Ishikawa (cell line): ENCODE measurements around the gene RPP25.

ENCODE experiments used
- CEBPB ChIP-seq: IDR thresholded peaks from 2 replicates; pipeline ENCODE4 v1.6.1; 2012
- CREB1 ChIP-seq: IDR thresholded peaks from 2 replicates; pipeline ENCODE4 v1.6.1; 2012; ENCODE audit warnings: low read depth
- EGR1 ChIP-seq: IDR thresholded peaks from 2 replicates; pipeline ENCODE4 v1.6.1; 2012
- EP300 ChIP-seq: IDR thresholded peaks from 2 replicates; pipeline ENCODE4 v1.6.1; 2012; ENCODE audit warnings: borderline replicate concordance
- FOXM1 ChIP-seq: IDR thresholded peaks from 2 replicates; pipeline ENCODE4 v1.6.1; 2012; ENCODE audit warnings: low read depth, borderline replicate concordance
- NFIC ChIP-seq: IDR thresholded peaks from 2 replicates; pipeline ENCODE4 v1.6.1; 2012
- RAD21 ChIP-seq: IDR thresholded peaks from 2 replicates; pipeline ENCODE4 v1.6.1; 2012; ENCODE audit warnings: low read depth
- TAF1 ChIP-seq: IDR thresholded peaks from 2 replicates; pipeline ENCODE4 v1.6.1; 2012; ENCODE audit warnings: low read depth, mild to moderate bottlenecking
- TCF12 ChIP-seq: IDR thresholded peaks from 2 replicates; pipeline ENCODE4 v1.6.1; 2012; ENCODE audit warnings: low read depth
- TEAD4 ChIP-seq: IDR thresholded peaks from 2 replicates; pipeline ENCODE4 v1.6.1; 2012
- USF1 ChIP-seq: IDR thresholded peaks from 2 replicates; pipeline ENCODE4 v1.6.1; 2012
- YY1 ChIP-seq: IDR thresholded peaks from 2 replicates; pipeline ENCODE4 v1.6.1; 2012; ENCODE audit warnings: low read depth
- ZBTB7A ChIP-seq: IDR thresholded peaks from 2 replicates; pipeline ENCODE4 v1.6.1; 2012; ENCODE audit warnings: low read depth
- TF ChIP-seq, protein P1 (sequence below): IDR thresholded peaks from 2 replicates; pipeline ENCODE4 v1.6.1; 2012; ENCODE audit warnings: low read depth, mild to moderate bottlenecking
- TF ChIP-seq, protein P2 (sequence below): IDR thresholded peaks from 2 replicates; pipeline ENCODE4 v1.6.1; 2012

RPP25 gene

GRCh38 chr15:74960286-74960685 lies 3.7 kb upstream of the RPP25 start:
- TF ChIP-seq FOXM1, result no peak
- TF ChIP-seq USF1, result no peak
- no peak for TF ChIP-seq TEAD4
- TF ChIP-seq, protein P1, sequence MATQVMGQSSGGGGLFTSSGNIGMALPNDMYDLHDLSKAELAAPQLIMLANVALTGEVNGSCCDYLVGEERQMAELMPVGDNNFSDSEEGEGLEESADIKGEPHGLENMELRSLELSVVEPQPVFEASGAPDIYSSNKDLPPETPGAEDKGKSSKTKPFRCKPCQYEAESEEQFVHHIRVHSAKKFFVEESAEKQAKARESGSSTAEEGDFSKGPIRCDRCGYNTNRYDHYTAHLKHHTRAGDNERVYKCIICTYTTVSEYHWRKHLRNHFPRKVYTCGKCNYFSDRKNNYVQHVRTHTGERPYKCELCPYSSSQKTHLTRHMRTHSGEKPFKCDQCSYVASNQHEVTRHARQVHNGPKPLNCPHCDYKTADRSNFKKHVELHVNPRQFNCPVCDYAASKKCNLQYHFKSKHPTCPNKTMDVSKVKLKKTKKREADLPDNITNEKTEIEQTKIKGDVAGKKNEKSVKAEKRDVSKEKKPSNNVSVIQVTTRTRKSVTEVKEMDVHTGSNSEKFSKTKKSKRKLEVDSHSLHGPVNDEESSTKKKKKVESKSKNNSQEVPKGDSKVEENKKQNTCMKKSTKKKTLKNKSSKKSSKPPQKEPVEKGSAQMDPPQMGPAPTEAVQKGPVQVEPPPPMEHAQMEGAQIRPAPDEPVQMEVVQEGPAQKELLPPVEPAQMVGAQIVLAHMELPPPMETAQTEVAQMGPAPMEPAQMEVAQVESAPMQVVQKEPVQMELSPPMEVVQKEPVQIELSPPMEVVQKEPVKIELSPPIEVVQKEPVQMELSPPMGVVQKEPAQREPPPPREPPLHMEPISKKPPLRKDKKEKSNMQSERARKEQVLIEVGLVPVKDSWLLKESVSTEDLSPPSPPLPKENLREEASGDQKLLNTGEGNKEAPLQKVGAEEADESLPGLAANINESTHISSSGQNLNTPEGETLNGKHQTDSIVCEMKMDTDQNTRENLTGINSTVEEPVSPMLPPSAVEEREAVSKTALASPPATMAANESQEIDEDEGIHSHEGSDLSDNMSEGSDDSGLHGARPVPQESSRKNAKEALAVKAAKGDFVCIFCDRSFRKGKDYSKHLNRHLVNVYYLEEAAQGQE, result no peak
- no peak for TF ChIP-seq TAF1
- no peak for TF ChIP-seq YY1

DNA sequence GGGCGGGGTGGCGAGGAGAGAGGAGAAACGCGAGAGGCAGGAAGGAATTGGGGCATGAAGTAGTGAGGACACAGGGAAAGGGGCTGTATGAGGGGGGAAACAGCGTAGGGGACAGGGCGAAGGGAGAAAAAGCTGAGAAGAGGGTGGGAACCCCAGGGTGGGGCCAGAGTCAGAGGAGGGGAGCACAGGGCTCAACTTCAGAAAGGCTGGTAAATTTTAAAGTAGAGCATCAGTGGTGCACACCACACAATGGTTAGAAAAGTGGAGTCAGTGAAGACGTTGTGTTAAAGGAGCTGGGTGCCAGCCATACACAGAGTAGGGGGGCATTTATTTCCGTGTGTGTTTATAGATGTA lies 3.0 kb upstream of the RPP25 start:
- TF ChIP-seq FOXM1 (no peak), YY1 (no peak), CEBPB (no peak), NFIC (no peak), CREB1 (no peak), TEAD4 (no peak), RAD21 (no peak), EP300 (no peak), EGR1 (no peak), TAF1 (no peak), TCF12 (no peak), ZBTB7A (no peak)
- TF ChIP-seq, protein P2, sequence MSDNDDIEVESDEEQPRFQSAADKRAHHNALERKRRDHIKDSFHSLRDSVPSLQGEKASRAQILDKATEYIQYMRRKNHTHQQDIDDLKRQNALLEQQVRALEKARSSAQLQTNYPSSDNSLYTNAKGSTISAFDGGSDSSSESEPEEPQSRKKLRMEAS, result no peak

DNA sequence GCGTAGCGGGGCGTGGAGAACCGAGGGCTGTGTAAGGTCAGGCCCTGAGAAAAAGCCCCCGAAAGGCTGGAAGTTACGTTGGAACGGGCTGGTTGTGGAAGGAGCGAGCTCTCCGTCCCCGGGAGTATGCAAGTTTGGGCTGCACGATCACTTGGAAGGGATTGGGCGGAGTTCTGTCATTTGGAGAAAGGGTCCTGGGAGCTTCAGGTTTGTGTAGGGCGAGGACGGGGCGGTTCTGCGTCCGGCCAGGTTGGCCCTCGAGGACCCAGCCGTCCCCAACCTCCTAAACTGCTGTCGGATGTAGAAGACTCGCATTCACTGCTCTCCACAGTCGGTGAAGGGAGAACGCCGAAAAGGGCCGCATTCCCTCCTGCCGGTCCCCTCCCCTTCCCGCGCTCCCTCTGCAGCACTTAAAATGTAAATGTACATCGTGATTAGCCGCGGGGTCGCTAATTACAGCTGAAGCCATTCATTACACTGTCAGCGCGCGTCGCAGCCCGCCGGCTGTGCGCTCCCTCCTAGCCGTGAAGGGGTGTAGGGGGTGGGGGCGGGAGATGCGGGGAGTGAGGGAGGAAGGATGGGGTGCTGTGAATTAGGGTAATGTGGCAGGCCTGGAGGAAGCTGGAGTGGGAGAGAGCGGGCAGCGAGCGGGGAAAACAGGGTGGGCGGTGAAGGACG lies 2.5 kb upstream of the RPP25 start:
- TF ChIP-seq, protein P1, result no peak
- TF ChIP-seq RAD21 (no peak), CEBPB (no peak), YY1 (no peak), CREB1 (no peak), FOXM1 (no peak), USF1 (no peak), TEAD4 (no peak), ZBTB7A (no peak), TCF12 (no peak), EP300 (no peak)
- TF ChIP-seq, protein P2, result no peak

DNA sequence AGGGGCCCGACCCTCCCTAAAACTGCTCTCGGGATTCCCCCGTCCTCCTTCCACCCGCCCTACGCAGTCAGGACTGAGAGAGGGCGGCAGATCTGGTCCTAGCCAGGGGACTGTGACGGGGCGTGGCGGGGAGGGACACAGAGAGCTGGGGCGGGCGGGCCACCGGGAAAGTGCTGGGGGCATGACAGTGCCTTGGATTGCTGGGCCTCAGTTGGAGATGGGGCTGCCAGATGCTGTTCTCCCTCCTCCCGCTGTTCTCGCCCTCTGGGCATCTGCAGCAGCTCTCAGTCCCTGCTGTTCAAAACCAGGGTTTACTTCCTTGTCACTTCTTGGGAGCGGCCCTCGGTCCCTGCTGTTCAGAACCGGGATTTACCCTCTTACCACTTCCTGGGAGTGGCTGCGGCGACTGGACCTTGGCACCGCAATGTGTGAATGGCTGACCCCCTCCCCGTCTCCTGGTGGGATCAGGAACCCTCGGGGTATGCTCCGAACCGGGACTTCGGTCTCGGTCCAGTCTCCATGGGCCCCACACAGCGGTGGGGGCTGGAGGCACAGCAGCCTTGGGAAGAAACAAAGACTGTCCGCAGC lies 1.8 kb upstream of the RPP25 start:
- TF ChIP-seq TEAD4 (no peak), TAF1 (no peak), TCF12 (no peak), EP300 (no peak), NFIC (no peak), ZBTB7A (no peak), RAD21 (no peak), EGR1 (no peak), USF1 (no peak), YY1 (no peak), CEBPB (no peak), FOXM1 (no peak), CREB1 (no peak)
- TF ChIP-seq, protein P1, result no peak
- TF ChIP-seq, protein P2, result no peak
